Activated effector memory CD4-positive, alpha-beta T cell treated with Interleukin-2 at 50 U/mL for 16 hours (primary cell): ENCODE results near the gene MED13.
"Not testable (repeated sequence)": the region's sequence is repeated elsewhere in the genome, so short reads cannot be mapped to it uniquely, and the experiment has no call there.

Experiments used
- DNase-seq: peaks from one replicate; pipeline ENCODE4 v3.0.0-alpha.2; 2020

Gene MED13

GRCh38 chr17:62085511-62086408 lies 20.7 kb upstream of the MED13 start:
- no peak for DNase-seq

- no peak for DNase-seq
Measured at GRCh38 chr17:62084585-62084984, 19.5 kb upstream of the MED13 start.

GRCh38 chr17:62083651-62084050 lies 18.6 kb upstream of the MED13 start:
- DNase-seq: no peak

GRCh38 chr17:62080647-62081046 lies 15.6 kb upstream of the MED13 start:
- DNase-seq: no peak

- no peak for DNase-seq
Measured at GRCh38 chr17:62078009-62078408, 12.9 kb upstream of the MED13 start.

- no peak for DNase-seq
Measured at GRCh38 chr17:62076864-62077788, 12.0 kb upstream of the MED13 start.

GRCh38 chr17:62075308-62075815 lies 10.3 kb upstream of the MED13 start:
- DNase-seq: no peak

- DNase-seq: no peak
Measured at GRCh38 chr17:62073993-62074392, 8.9 kb upstream of the MED13 start.

GRCh38 chr17:62072855-62073254 lies 7.8 kb upstream of the MED13 start:
- DNase-seq: not testable (repeated sequence)

GRCh38 chr17:62070900-62071299 lies 5.8 kb upstream of the MED13 start:
- DNase-seq: no peak

GRCh38 chr17:62067165-62068145 lies 2.4 kb upstream of the MED13 start:
- no peak for DNase-seq

- DNase-seq: peak; percentile 97
Measured at GRCh38 chr17:62065611-62066468, 762 bp upstream of the MED13 start.

- no peak for DNase-seq
Measured at GRCh38 chr17:62064029-62064790, 868 bp downstream of the MED13 start.

GRCh38 chr17:62062944-62063343 lies 2.1 kb downstream of the MED13 start:
- DNase-seq: no peak

GRCh38 chr17:62062302-62062701 lies 2.8 kb downstream of the MED13 start:
- no peak for DNase-seq

- no peak for DNase-seq
Measured at GRCh38 chr17:62059414-62059813, 5.7 kb downstream of the MED13 start.

GRCh38 chr17:62058611-62059010 lies 6.5 kb downstream of the MED13 start:
- DNase-seq: no peak

GRCh38 chr17:62057696-62058095 lies 7.4 kb downstream of the MED13 start:
- no peak for DNase-seq

GRCh38 chr17:62052765-62053338 lies 12.2 kb downstream of the MED13 start:
- DNase-seq: no peak

GRCh38 chr17:62051053-62051452 lies 14.0 kb downstream of the MED13 start:
- DNase-seq: no peak
